Measurements from ENCODE around the gene ZNF578. TPM values are rescaled to one million over a fixed set of nuclear protein-coding genes. Genes with fewer than 3 reads are reported as not detected.
"Not testable (repeated sequence)": the region's sequence is repeated elsewhere in the genome, so short reads cannot be mapped to it uniquely, and the experiment has no call there.

ZNF578 gene
- total RNA-seq, 1 experiment from 2014 or later = not detected

DNA sequence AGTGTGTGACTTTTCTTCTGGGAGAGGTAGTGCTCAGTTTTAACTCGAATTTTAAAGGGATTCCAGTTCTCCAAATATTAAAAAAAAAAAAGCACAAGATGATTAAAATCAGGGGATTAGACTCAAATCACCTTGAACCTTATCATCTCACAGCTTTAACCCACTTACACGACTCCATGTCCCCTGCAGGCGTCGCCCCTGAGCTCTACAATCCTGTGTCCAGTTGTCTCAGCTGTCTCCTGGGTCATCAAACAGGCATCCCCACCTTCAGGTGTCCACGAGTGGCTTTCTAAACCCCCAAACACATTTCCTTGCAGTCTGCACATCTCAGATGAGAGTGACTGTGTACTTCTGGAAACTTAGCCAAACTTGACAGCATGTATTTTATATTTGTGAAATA is 88.3 kb downstream of the ZNF578 start:
- Histone ChIP-seq H3K4me3 (ENCODE audit: low read length) (no peak overlapping the region), H2AFZ (ENCODE audit: low read length) (no peak overlapping the region), H3K36me3 (ENCODE audit: low read depth, low read length) (peaks cover 71% of the 10 kb centered on the region), H3K27ac (ENCODE audit: low read length) (no peak overlapping the region), H3K9ac (ENCODE audit: low read length) (no peak overlapping the region), H4K20me1 (ENCODE audit: low read length) (no peaks in the 10 kb centered on the region), H3K9me3 (ENCODE audit: low read length) (peaks cover 17% of the 10 kb centered on the region; the same call in 1 of the 2 replicates), H3K27me3 (ENCODE audit: low read length) (no peaks in the 10 kb centered on the region), H3K4me2 (ENCODE audit: low read length) (no peak overlapping the region), H3K4me1 (ENCODE audit: insufficient read depth, low read length) (no peaks in the 10 kb centered on the region; the same call in 1 of the 2 replicates), H3K79me2 (ENCODE audit: low read length) (no peaks in the 10 kb centered on the region), H3K9me2 (replicated peaks; ENCODE audit: low read length) (no peaks in the 10 kb centered on the region), H3F3A (ENCODE audit: low read length, unreplicated experiment) (no peaks in the 10 kb centered on the region)
- DNase-seq (no peak), ATAC-seq (no peak)
- ChIA-PET CTCF (no interaction called here), POLR2A (ENCODE audit: unreplicated experiment) (no interaction called here)
- no TSS peak for BruUV-seq (replicated peaks)
- intact Hi-C loops (cut with micrococcal nuclease) = no loop called here
- no peak for TF ChIP-seq EZH2phosphoT487 (IDR thresholded peaks at IDR 0.05; ENCODE audit: borderline replicate concordance, low read length)
- TF ChIP-seq, protein P1, sequence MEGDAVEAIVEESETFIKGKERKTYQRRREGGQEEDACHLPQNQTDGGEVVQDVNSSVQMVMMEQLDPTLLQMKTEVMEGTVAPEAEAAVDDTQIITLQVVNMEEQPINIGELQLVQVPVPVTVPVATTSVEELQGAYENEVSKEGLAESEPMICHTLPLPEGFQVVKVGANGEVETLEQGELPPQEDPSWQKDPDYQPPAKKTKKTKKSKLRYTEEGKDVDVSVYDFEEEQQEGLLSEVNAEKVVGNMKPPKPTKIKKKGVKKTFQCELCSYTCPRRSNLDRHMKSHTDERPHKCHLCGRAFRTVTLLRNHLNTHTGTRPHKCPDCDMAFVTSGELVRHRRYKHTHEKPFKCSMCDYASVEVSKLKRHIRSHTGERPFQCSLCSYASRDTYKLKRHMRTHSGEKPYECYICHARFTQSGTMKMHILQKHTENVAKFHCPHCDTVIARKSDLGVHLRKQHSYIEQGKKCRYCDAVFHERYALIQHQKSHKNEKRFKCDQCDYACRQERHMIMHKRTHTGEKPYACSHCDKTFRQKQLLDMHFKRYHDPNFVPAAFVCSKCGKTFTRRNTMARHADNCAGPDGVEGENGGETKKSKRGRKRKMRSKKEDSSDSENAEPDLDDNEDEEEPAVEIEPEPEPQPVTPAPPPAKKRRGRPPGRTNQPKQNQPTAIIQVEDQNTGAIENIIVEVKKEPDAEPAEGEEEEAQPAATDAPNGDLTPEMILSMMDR (conservative IDR thresholded peaks at IDR 0.05; ENCODE audit: low read depth, low read length) = no peak
- no peak for TF ChIP-seq EZH2 (IDR thresholded peaks at IDR 0.05; ENCODE audit: low read length, unreplicated experiment)

DNA sequence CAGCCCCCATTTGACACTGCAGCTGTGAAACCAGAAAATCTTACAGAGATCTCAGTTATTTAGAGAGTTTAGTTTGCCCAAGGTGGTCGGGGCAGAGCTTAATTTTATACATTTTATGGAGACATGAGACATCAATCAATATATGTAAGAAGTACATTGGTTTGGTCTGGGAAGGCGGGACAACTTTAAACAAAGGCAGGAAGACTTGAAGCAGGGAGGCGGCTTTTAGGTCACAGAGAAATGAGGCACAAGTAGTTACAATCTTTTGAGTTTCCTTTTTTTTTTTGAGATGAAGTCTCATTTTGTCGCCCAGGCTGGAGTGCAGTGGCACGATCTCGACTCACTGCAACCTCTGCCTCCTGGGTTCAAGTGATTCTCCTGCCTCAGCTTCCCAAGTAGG is 89.2 kb downstream of the ZNF578 start:
- Histone ChIP-seq H3K9me3 (ENCODE audit: low read length) (peaks cover 17% of the 10 kb centered on the region; the same call in 1 of the 2 replicates), H3K36me3 (ENCODE audit: low read depth, low read length) (peaks cover 75% of the 10 kb centered on the region)
- H3K27ac ChIP-seq (ENCODE audit: low read length); BruUV-seq (replicated peaks); H3K9me2 ChIP-seq (replicated peaks; ENCODE audit: low read length); CTCF ChIA-PET; H3F3A ChIP-seq (ENCODE audit: low read length, unreplicated experiment); H3K4me2 ChIP-seq (ENCODE audit: low read length); intact Hi-C loops (cut with micrococcal nuclease); H4K20me1 ChIP-seq (ENCODE audit: low read length); ATAC-seq; H3K79me2 ChIP-seq (ENCODE audit: low read length); POLR2A ChIA-PET (ENCODE audit: unreplicated experiment); DNase-seq; H3K4me3 ChIP-seq (ENCODE audit: low read length); H3K9ac ChIP-seq (ENCODE audit: low read length); H3K27me3 ChIP-seq (ENCODE audit: low read length); H2AFZ ChIP-seq (ENCODE audit: low read length); H3K4me1 ChIP-seq (ENCODE audit: insufficient read depth, low read length): not testable (repeated sequence)

GRCh38 chr19:52542984-52543664 is 89.8 kb downstream of the ZNF578 start:
- no peak; the same call in 1 of the 2 replicates for ATAC-seq
- intact Hi-C loops (cut with micrococcal nuclease) = no loop called here
- Histone ChIP-seq H3K4me3 (ENCODE audit: low read length) (no peak overlapping the region), H3K9ac (ENCODE audit: low read length) (no peak overlapping the region), H3K79me2 (ENCODE audit: low read length) (no peaks in the 10 kb centered on the region), H3K27me3 (ENCODE audit: low read length) (no peaks in the 10 kb centered on the region), H4K20me1 (ENCODE audit: low read length) (no peaks in the 10 kb centered on the region), H3K4me2 (ENCODE audit: low read length) (no peak overlapping the region), H3K9me3 (ENCODE audit: low read length) (peaks cover 17% of the 10 kb centered on the region; the same call in 1 of the 2 replicates), H3K9me2 (replicated peaks; ENCODE audit: low read length) (no peaks in the 10 kb centered on the region), H3F3A (ENCODE audit: low read length, unreplicated experiment) (no peaks in the 10 kb centered on the region), H2AFZ (ENCODE audit: low read length) (no peak overlapping the region), H3K36me3 (ENCODE audit: low read depth, low read length) (peaks cover 80% of the 10 kb centered on the region), H3K4me1 (ENCODE audit: insufficient read depth, low read length) (no peaks in the 10 kb centered on the region; the same call in 1 of the 2 replicates), H3K27ac (ENCODE audit: low read length) (no peak overlapping the region)
- BruUV-seq (replicated peaks) = no TSS peak
- POLR2A ChIA-PET (ENCODE audit: unreplicated experiment) = no interaction called here
- DNase-seq = peak; percentile 11
- CTCF ChIA-PET = no interaction called here
- TF ChIP-seq EZH2phosphoT487 (IDR thresholded peaks at IDR 0.05; ENCODE audit: borderline replicate concordance, low read length) = no peak
- TF ChIP-seq EZH2 (IDR thresholded peaks at IDR 0.05; ENCODE audit: low read length, unreplicated experiment) = no peak
- TF ChIP-seq, protein P1 (conservative IDR thresholded peaks at IDR 0.05; ENCODE audit: low read depth, low read length) = no peak

Measured in PC-3 (cell line).